Upper lobe of left lung (tissue), 4 donors: Measurements from ENCODE around the gene ULBP3.

Experiments used
- POLR2A ChIP-seq, 4 donors: fragments of 450-650 bp; IDR thresholded peaks; one replicate each; pipeline ENCODE4 v1.5.1; 2016 to 2017; ENCODE audit warnings: antibody characterized with exemption in 4 of 4, mild to moderate bottlenecking in 2 of 4
- TF ChIP-seq, protein P1 (sequence below), 6 experiments: fragments of 450-650 bp in 4 of 6; fragments of 200-600 bp in 2 of 6; sonication (generic) in 2 of 6; IDR thresholded peaks; one replicate each; pipeline ENCODE4 v1.5.1; 2016 to 2019; ENCODE audit warnings: antibody characterized with exemption in 6 of 6

- TF ChIP-seq, protein P1, sequence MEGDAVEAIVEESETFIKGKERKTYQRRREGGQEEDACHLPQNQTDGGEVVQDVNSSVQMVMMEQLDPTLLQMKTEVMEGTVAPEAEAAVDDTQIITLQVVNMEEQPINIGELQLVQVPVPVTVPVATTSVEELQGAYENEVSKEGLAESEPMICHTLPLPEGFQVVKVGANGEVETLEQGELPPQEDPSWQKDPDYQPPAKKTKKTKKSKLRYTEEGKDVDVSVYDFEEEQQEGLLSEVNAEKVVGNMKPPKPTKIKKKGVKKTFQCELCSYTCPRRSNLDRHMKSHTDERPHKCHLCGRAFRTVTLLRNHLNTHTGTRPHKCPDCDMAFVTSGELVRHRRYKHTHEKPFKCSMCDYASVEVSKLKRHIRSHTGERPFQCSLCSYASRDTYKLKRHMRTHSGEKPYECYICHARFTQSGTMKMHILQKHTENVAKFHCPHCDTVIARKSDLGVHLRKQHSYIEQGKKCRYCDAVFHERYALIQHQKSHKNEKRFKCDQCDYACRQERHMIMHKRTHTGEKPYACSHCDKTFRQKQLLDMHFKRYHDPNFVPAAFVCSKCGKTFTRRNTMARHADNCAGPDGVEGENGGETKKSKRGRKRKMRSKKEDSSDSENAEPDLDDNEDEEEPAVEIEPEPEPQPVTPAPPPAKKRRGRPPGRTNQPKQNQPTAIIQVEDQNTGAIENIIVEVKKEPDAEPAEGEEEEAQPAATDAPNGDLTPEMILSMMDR (IDR thresholded peaks at IDR 0.05), result no peak
- no peak for TF ChIP-seq POLR2A (IDR thresholded peaks at IDR 0.05)
Observed at GRCh38 chr6:150083839-150084238, 14.9 kb upstream of the ULBP3 start.
